Measurements from ENCODE around the gene CLIC6.
"Not testable (repeated sequence)": the region's sequence is repeated elsewhere in the genome, so short reads cannot be mapped to it uniquely, and the experiment has no call there.

Gene CLIC6

DNA sequence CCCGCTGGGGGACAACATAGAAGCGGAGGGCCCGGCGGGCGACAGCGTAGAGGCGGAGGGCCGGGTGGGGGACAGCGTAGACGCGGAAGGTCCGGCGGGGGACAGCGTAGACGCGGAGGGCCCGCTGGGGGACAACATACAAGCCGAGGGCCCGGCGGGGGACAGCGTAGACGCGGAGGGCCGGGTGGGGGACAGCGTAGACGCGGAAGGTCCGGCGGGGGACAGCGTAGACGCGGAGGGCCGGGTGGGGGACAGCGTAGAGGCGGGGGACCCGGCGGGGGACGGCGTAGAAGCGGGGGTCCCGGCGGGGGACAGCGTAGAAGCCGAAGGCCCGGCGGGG is 1.1 kb downstream of the CLIC6 start:
- Histone ChIP-seq H2AFZ (ENCODE audit: insufficient read depth, low read length, poor library complexity) (peak overlapping the region; percentile 45), H3K4me3 (ENCODE audit: low read depth, low read length) (peak overlapping the region; percentile 46), H3K4me2 (ENCODE audit: low read length) (peak overlapping the region; percentile 62), H3K27me3 (ENCODE audit: insufficient read depth, low read length) (peaks cover 42% of the 10 kb centered on the region), H3K4me1 (ENCODE audit: control insufficient read depth in 1 of 2, insufficient read depth in 2 of 2, low read length in 2 of 2) (peaks cover 9 to 13% of the 10 kb centered on the region in 2 experiments)
- H3K23ac ChIP-seq (ENCODE audit: low read length); H3K9ac ChIP-seq (ENCODE audit: low read length); H2BK5ac ChIP-seq (ENCODE audit: low read depth, low read length, poor library complexity); H4K8ac ChIP-seq (ENCODE audit: low read depth, low read length); H2BK120ac ChIP-seq (ENCODE audit: insufficient read depth, low read length, poor library complexity); H3K27ac ChIP-seq (ENCODE audit: low read depth, low read length); H4K91ac ChIP-seq (ENCODE audit: low read depth, low read length); H3K14ac ChIP-seq (ENCODE audit: low read length); H2AK5ac ChIP-seq (ENCODE audit: low read length); H2BK12ac ChIP-seq (ENCODE audit: low read length); H4K12ac ChIP-seq (ENCODE audit: low read depth, low read length); H3K79me1 ChIP-seq (ENCODE audit: low read length); H3K79me2 ChIP-seq (ENCODE audit: control insufficient read depth, insufficient read depth, low read length, poor library complexity); H3K9me3 ChIP-seq (ENCODE audit: insufficient read depth, low read depth, low read length); DNase-seq; H3K36me3 ChIP-seq (ENCODE audit: control insufficient read depth in 1 of 2, insufficient read depth in 2 of 2, low read length in 2 of 2); H3K18ac ChIP-seq (ENCODE audit: low read length); H3K4ac ChIP-seq (ENCODE audit: low read depth, low read length): not testable (repeated sequence)
- WGBS (ENCODE audit: extremely low coverage, insufficient coverage, insufficient read length): no CpG with 5 or more reads among the region's 46 CpGs

DNA sequence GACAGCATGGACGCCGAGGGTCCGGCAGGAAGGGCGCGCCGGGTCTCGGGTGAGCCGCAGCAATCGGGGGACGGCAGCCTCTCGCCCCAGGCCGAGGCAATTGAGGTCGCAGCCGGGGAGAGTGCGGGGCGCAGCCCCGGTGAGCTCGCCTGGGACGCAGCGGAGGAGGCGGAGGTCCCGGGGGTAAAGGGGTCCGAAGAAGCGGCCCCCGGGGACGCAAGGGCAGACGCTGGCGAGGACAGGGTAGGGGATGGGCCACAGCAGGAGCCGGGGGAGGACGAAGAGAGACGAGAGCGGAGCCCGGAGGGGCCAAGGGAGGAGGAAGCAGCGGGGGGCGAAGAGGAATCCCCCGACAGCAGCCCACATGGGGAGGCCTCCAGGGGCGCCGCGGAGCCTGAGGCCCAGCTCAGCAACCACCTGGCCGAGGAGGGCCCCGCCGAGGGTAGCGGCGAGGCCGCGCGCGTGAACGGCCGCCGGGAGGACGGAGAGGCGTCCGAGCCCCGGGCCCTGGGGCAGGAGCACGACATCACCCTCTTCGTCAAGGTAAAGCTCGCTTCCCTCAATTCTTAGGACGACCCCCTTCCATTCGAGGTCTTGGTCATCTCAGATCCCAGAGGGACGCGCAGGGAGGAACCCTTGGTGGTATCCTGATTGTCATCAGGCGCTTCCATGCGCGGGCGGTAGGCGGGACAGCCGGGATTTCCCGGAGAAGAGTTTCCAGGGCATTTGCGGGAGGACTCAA is 1.6 kb downstream of the CLIC6 start:
- no peak overlapping the region for H3K4ac ChIP-seq (ENCODE audit: low read depth, low read length)
- no peak overlapping the region for H3K9ac ChIP-seq (ENCODE audit: low read length)
- no peaks in the 10 kb centered on the region for H3K36me3 ChIP-seq (ENCODE audit: control insufficient read depth in 1 of 2, insufficient read depth in 2 of 2, low read length in 2 of 2)
- peaks cover 9% of the 10 kb centered on the region for H3K9me3 ChIP-seq (ENCODE audit: insufficient read depth, low read depth, low read length)
- H2BK12ac ChIP-seq (ENCODE audit: low read length): no peak overlapping the region
- peaks cover 9 to 13% of the 10 kb centered on the region in 2 experiments for H3K4me1 ChIP-seq (ENCODE audit: control insufficient read depth in 1 of 2, insufficient read depth in 2 of 2, low read length in 2 of 2)
- peak overlapping the region; percentile 35 for H4K8ac ChIP-seq (ENCODE audit: low read depth, low read length)
- H3K79me1 ChIP-seq (ENCODE audit: low read length): no peaks in the 10 kb centered on the region
- H3K4me3 ChIP-seq (ENCODE audit: low read depth, low read length): peak overlapping the region; percentile 25
- H3K27me3 ChIP-seq (ENCODE audit: insufficient read depth, low read length): peaks cover 42% of the 10 kb centered on the region
- DNase-seq: peak in 1 of 2 donors; percentile 16
- no peak overlapping the region for H4K12ac ChIP-seq (ENCODE audit: low read depth, low read length)
- no peak overlapping the region for H3K14ac ChIP-seq (ENCODE audit: low read length)
- no peak overlapping the region for H2BK5ac ChIP-seq (ENCODE audit: low read depth, low read length, poor library complexity)
- no peak overlapping the region for H3K23ac ChIP-seq (ENCODE audit: low read length)
- WGBS (ENCODE audit: extremely low coverage, insufficient coverage, insufficient read length): no CpG with 5 or more reads among the region's 70 CpGs
- no peak overlapping the region for H3K18ac ChIP-seq (ENCODE audit: low read length)
- no peak overlapping the region for H3K27ac ChIP-seq (ENCODE audit: low read depth, low read length)
- peak overlapping the region; percentile 62 for H3K4me2 ChIP-seq (ENCODE audit: low read length)
- H3K79me2 ChIP-seq (ENCODE audit: control insufficient read depth, insufficient read depth, low read length, poor library complexity): no peaks in the 10 kb centered on the region
- H4K91ac ChIP-seq (ENCODE audit: low read depth, low read length): no peak overlapping the region
- no peak overlapping the region for H2AK5ac ChIP-seq (ENCODE audit: low read length)
- H2BK120ac ChIP-seq (ENCODE audit: insufficient read depth, low read length, poor library complexity): no peak overlapping the region
- peak overlapping the region; percentile 45 for H2AFZ ChIP-seq (ENCODE audit: insufficient read depth, low read length, poor library complexity)

DNA sequence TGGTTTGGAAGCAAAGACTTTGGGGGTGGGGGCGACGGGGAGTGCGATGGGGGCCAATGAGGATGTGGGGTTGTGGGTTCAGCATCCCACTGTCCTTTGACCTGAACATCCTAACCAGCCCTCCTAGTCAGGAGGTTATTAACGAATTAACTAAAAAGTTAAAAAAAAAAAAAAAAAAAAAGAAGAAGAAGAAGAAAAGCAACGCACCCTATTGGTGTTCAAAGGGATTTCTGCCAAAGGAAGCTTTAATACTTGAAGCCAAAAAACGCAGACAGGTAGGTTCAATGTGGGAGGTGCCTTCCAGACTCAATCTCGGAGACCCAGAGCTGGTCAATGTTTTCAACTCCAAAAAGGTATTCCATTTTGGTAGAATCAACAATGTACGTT is 2.2 kb downstream of the CLIC6 start:
- Histone ChIP-seq H2AK5ac (ENCODE audit: low read length) (no peak overlapping the region), H2BK5ac (ENCODE audit: low read depth, low read length, poor library complexity) (no peak overlapping the region), H3K23ac (ENCODE audit: low read length) (no peak overlapping the region), H4K8ac (ENCODE audit: low read depth, low read length) (no peak overlapping the region), H2AFZ (ENCODE audit: insufficient read depth, low read length, poor library complexity) (no peak overlapping the region), H3K14ac (ENCODE audit: low read length) (no peak overlapping the region), H2BK12ac (ENCODE audit: low read length) (no peak overlapping the region), H3K4me1 (ENCODE audit: control insufficient read depth in 1 of 2, insufficient read depth in 2 of 2, low read length in 2 of 2) (peaks cover 9 to 13% of the 10 kb centered on the region in 2 experiments), H3K27ac (ENCODE audit: low read depth, low read length) (no peak overlapping the region), H4K91ac (ENCODE audit: low read depth, low read length) (no peak overlapping the region), H3K4me3 (ENCODE audit: low read depth, low read length) (no peak overlapping the region), H3K18ac (ENCODE audit: low read length) (no peak overlapping the region), H4K12ac (ENCODE audit: low read depth, low read length) (no peak overlapping the region), H3K4me2 (ENCODE audit: low read length) (peak overlapping the region; percentile 62), H3K27me3 (ENCODE audit: insufficient read depth, low read length) (peaks cover 42% of the 10 kb centered on the region), H3K79me1 (ENCODE audit: low read length) (no peaks in the 10 kb centered on the region), H3K79me2 (ENCODE audit: control insufficient read depth, insufficient read depth, low read length, poor library complexity) (no peaks in the 10 kb centered on the region), H3K4ac (ENCODE audit: low read depth, low read length) (no peak overlapping the region), H3K9ac (ENCODE audit: low read length) (no peak overlapping the region), H2BK120ac (ENCODE audit: insufficient read depth, low read length, poor library complexity) (no peak overlapping the region), H3K36me3 (ENCODE audit: control insufficient read depth in 1 of 2, insufficient read depth in 2 of 2, low read length in 2 of 2) (no peaks in the 10 kb centered on the region), H3K9me3 (ENCODE audit: insufficient read depth, low read depth, low read length) (peaks cover 9% of the 10 kb centered on the region)
- no peak for DNase-seq
- WGBS (ENCODE audit: extremely low coverage, insufficient coverage, insufficient read length): no CpG with 5 or more reads among the region's 8 CpGs

DNA sequence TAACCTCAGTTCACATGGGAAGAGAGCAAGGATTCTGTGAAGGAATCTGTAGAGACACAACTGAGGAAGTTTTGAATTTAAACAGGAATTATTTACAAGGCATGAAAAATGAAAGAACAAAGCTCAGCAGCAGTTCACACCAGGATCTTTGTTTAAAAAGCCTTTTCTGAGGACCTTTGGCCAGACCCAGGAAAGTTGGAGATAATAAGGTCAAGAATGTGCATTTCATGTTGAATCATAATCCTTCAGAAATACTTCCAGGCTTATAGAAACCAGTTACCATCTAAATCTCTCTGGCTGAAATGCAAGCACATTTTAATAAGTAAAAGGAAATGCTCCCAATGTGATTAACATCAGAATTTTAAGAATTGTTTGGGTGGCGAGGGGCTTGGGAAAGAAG is 2.7 kb downstream of the CLIC6 start:
- Histone ChIP-seq H3K79me2 (ENCODE audit: control insufficient read depth, insufficient read depth, low read length, poor library complexity) (no peaks in the 10 kb centered on the region), H3K36me3 (ENCODE audit: control insufficient read depth in 1 of 2, insufficient read depth in 2 of 2, low read length in 2 of 2) (no peaks in the 10 kb centered on the region), H3K4me1 (ENCODE audit: control insufficient read depth in 1 of 2, insufficient read depth in 2 of 2, low read length in 2 of 2) (peaks cover 9 to 13% of the 10 kb centered on the region in 2 experiments), H3K27ac (ENCODE audit: low read depth, low read length) (no peak overlapping the region), H3K79me1 (ENCODE audit: low read length) (no peaks in the 10 kb centered on the region), H2AK5ac (ENCODE audit: low read length) (no peak overlapping the region), H3K4me3 (ENCODE audit: low read depth, low read length) (no peak overlapping the region), H3K4me2 (ENCODE audit: low read length) (no peak overlapping the region), H3K18ac (ENCODE audit: low read length) (no peak overlapping the region), H4K8ac (ENCODE audit: low read depth, low read length) (no peak overlapping the region), H2BK12ac (ENCODE audit: low read length) (no peak overlapping the region), H2AFZ (ENCODE audit: insufficient read depth, low read length, poor library complexity) (no peak overlapping the region), H4K12ac (ENCODE audit: low read depth, low read length) (no peak overlapping the region), H2BK5ac (ENCODE audit: low read depth, low read length, poor library complexity) (no peak overlapping the region), H4K91ac (ENCODE audit: low read depth, low read length) (no peak overlapping the region), H3K9ac (ENCODE audit: low read length) (no peak overlapping the region), H3K27me3 (ENCODE audit: insufficient read depth, low read length) (peaks cover 42% of the 10 kb centered on the region), H3K4ac (ENCODE audit: low read depth, low read length) (no peak overlapping the region), H2BK120ac (ENCODE audit: insufficient read depth, low read length, poor library complexity) (no peak overlapping the region), H3K23ac (ENCODE audit: low read length) (no peak overlapping the region), H3K9me3 (ENCODE audit: insufficient read depth, low read depth, low read length) (peaks cover 11% of the 10 kb centered on the region), H3K14ac (ENCODE audit: low read length) (no peak overlapping the region)
- no peak for DNase-seq
- no CpG with 5 or more reads among the region's 1 CpG for WGBS (ENCODE audit: extremely low coverage, insufficient coverage, insufficient read length)

Data from trophoblast cell (in vitro differentiated cells and primary cell).